HG03521 (cell line): Measurements from ENCODE around the gene FNIP2.
A peak's percentile ranks its signal among the peaks of the same experiment; 100 is the strongest.

Experiments
- ATAC-seq: cut with Tn5 transposase; IDR thresholded peaks from one replicate; pipeline ENCODE4 v1.9.1; 2021; ENCODE audit warnings: mild to moderate bottlenecking, moderate library complexity; ENCODE audit not compliant: unreplicated experiment

Gene FNIP2

GRCh38 chr4:158760866-158761265 is 8.0 kb upstream of the FNIP2 start:
- no peak for ATAC-seq

GRCh38 chr4:158762553-158762952 is 6.3 kb upstream of the FNIP2 start:
- ATAC-seq = no peak

- no peak for ATAC-seq
Observed at GRCh38 chr4:158763462-158763861, 5.4 kb upstream of the FNIP2 start.

- ATAC-seq = no peak
Observed at GRCh38 chr4:158766434-158767044, 2.3 kb upstream of the FNIP2 start.

GRCh38 chr4:158767451-158767850 is 1.4 kb upstream of the FNIP2 start:
- ATAC-seq = no peak

- peak; percentile 34 for ATAC-seq
Observed at GRCh38 chr4:158769175-158769921, 522 bp downstream of the FNIP2 start.

- ATAC-seq = no peak
Observed at GRCh38 chr4:158770671-158771070, 1.8 kb downstream of the FNIP2 start.

- ATAC-seq = no peak
Observed at GRCh38 chr4:158771776-158772175, 3.0 kb downstream of the FNIP2 start.

GRCh38 chr4:158775091-158775651 is 6.3 kb downstream of the FNIP2 start:
- ATAC-seq = no peak

GRCh38 chr4:158776106-158776505 is 7.3 kb downstream of the FNIP2 start:
- no peak for ATAC-seq

GRCh38 chr4:158777423-158778155 is 8.8 kb downstream of the FNIP2 start:
- ATAC-seq = no peak

- ATAC-seq = peak; percentile 99
Observed at GRCh38 chr4:158778156-158778711, 9.4 kb downstream of the FNIP2 start.

GRCh38 chr4:158778712-158779111 is 9.9 kb downstream of the FNIP2 start:
- ATAC-seq = no peak

GRCh38 chr4:158781963-158782362 is 13.1 kb downstream of the FNIP2 start:
- ATAC-seq = no peak

- ATAC-seq = no peak
Observed at GRCh38 chr4:158782551-158783360, 13.9 kb downstream of the FNIP2 start.

- ATAC-seq = no peak
Observed at GRCh38 chr4:158783785-158784184, 15.0 kb downstream of the FNIP2 start.

- ATAC-seq = no peak
Observed at GRCh38 chr4:158785718-158786117, 16.9 kb downstream of the FNIP2 start.

- ATAC-seq = no peak
Observed at GRCh38 chr4:158786121-158786601, 17.3 kb downstream of the FNIP2 start.

- ATAC-seq = no peak
Observed at GRCh38 chr4:158786955-158787354, 18.1 kb downstream of the FNIP2 start.

- ATAC-seq = no peak
Observed at GRCh38 chr4:158787709-158788475, 19.1 kb downstream of the FNIP2 start.
